HEK293 (cell line): ENCODE results near the gene EDA.
A peak's percentile ranks its signal among the peaks of the same experiment; 100 is the strongest.

Experiments used
- CTCF ChIA-PET: fragments of 350-600 bp; formaldehyde crosslinking; extraction: SDS; loops from one replicate; lab custom pipeline; 2021; ENCODE audit warnings: antibody characterized with exemption; lab: Yijun Ruan, JAX
- POLR2A ChIA-PET: fragments of 300-600 bp; formaldehyde crosslinking; extraction: SDS; loops from one replicate; lab custom pipeline; 2020; ENCODE audit warnings: antibody characterized with exemption, inconsistent platforms; lab: Yijun Ruan, JAX
- H3K27ac ChIP-seq: fragments of 200-500 bp; sonication (Bioruptor generic); 2 replicates; pipeline ENCODE4 v1.5.1; 2014; ENCODE audit warnings: low read depth, low read length, control low read depth, inconsistent platforms; ENCODE audit errors: extremely low read depth
- H3K36me3 ChIP-seq, 2 experiments: fragments of 200-500 bp in 1 of 2; sonication (Bioruptor generic) in 1 of 2; 1 replicate in 1 of 2; 2 replicates in 1 of 2; pipeline ENCODE4 v1.5.1; 2014 to 2017; ENCODE audit warnings: inconsistent platforms in 2 of 2, low read length in 2 of 2; ENCODE audit not compliant: control insufficient read depth in 2 of 2, insufficient read depth in 1 of 2
- H3K4me1 ChIP-seq: fragments of 200-500 bp; sonication (Bioruptor generic); 2 replicates; pipeline ENCODE4 v1.5.1; 2014; ENCODE audit warnings: mild to moderate bottlenecking, low read length, inconsistent platforms; ENCODE audit not compliant: control insufficient read depth, insufficient read depth
- H3K4me3 ChIP-seq: 2 replicates; pipeline ENCODE4 v1.5.1; 2011; ENCODE audit warnings: low read depth, mild to moderate bottlenecking, control low read depth, low read length, moderate library complexity
- H3K9me3 ChIP-seq: fragments of 200-500 bp; sonication (Bioruptor generic); 2 replicates; pipeline ENCODE4 v1.5.1; 2014; ENCODE audit warnings: low read depth, low read length, inconsistent platforms; ENCODE audit not compliant: control insufficient read depth, insufficient read depth
- OVOL3 ChIP-seq: fragments of 450-650 bp; formaldehyde crosslinking; IDR thresholded peaks from 2 replicates; pipeline ENCODE4 v1.5.1; 2016; ENCODE audit warnings: missing biosample characterization, missing genetic modification characterization
- SP2 ChIP-seq: fragments of 450-650 bp; formaldehyde crosslinking; IDR thresholded peaks from 2 replicates; pipeline ENCODE4 v1.5.1; 2016; ENCODE audit warnings: missing biosample characterization, missing genetic modification characterization
- SP7 ChIP-seq: fragments of 450-650 bp; formaldehyde crosslinking; IDR thresholded peaks from 2 replicates; pipeline ENCODE4 v1.5.1; 2016; ENCODE audit warnings: missing biosample characterization, missing genetic modification characterization
- ZBTB21 ChIP-seq: fragments of 450-650 bp; formaldehyde crosslinking; IDR thresholded peaks from 2 replicates; pipeline ENCODE4 v1.5.1; 2017; ENCODE audit warnings: missing biosample characterization, missing genetic modification characterization
- ZBTB8A ChIP-seq: fragments of 450-650 bp; formaldehyde crosslinking; IDR thresholded peaks from 2 replicates; pipeline ENCODE4 v1.5.1; 2016; ENCODE audit warnings: missing biosample characterization, missing genetic modification characterization
- ZFHX2 ChIP-seq: fragments of 450-650 bp; formaldehyde crosslinking; conservative IDR thresholded peaks from 2 replicates; pipeline ENCODE4 v1.5.1; 2016; ENCODE audit warnings: missing biosample characterization, missing genetic modification characterization
- ZNF10 ChIP-seq: fragments of 450-650 bp; formaldehyde crosslinking; IDR thresholded peaks from 2 replicates; pipeline ENCODE4 v1.5.1; 2017; ENCODE audit warnings: missing biosample characterization, missing genetic modification characterization
- ZNF175 ChIP-seq: fragments of 450-650 bp; formaldehyde crosslinking; IDR thresholded peaks from 2 replicates; pipeline ENCODE4 v1.5.1; 2016; ENCODE audit warnings: missing biosample characterization, missing genetic modification characterization
- ZNF184 ChIP-seq: fragments of 450-650 bp; IDR thresholded peaks from 2 replicates; pipeline ENCODE4 v1.5.1; 2018; ENCODE audit warnings: missing biosample characterization, mild to moderate bottlenecking, missing genetic modification characterization
- ZNF211 ChIP-seq: fragments of 450-650 bp; formaldehyde crosslinking; IDR thresholded peaks from 2 replicates; pipeline ENCODE4 v1.5.1; 2016; ENCODE audit warnings: low read depth, missing biosample characterization, missing genetic modification characterization
- ZNF302 ChIP-seq: fragments of 450-650 bp; formaldehyde crosslinking; IDR thresholded peaks from 2 replicates; pipeline ENCODE4 v1.5.1; 2016; ENCODE audit warnings: missing biosample characterization, missing genetic modification characterization, low read depth
- ZNF37A ChIP-seq: fragments of 450-650 bp; IDR thresholded peaks from 2 replicates; pipeline ENCODE4 v1.5.1; 2018; ENCODE audit warnings: missing biosample characterization, missing genetic modification characterization
- ZNF394 ChIP-seq: fragments of 450-650 bp; formaldehyde crosslinking; IDR thresholded peaks from 2 replicates; pipeline ENCODE4 v1.5.1; 2016; ENCODE audit warnings: missing biosample characterization, missing genetic modification characterization, mild to moderate bottlenecking, moderate library complexity, borderline replicate concordance
- ZNF416 ChIP-seq: fragments of 450-650 bp; formaldehyde crosslinking; IDR thresholded peaks from 2 replicates; pipeline ENCODE4 v1.5.1; 2016; ENCODE audit warnings: missing biosample characterization, missing genetic modification characterization
- ZNF423 ChIP-seq: fragments of 450-650 bp; formaldehyde crosslinking; IDR thresholded peaks from 2 replicates; pipeline ENCODE4 v1.5.1; 2016; ENCODE audit warnings: missing biosample characterization, missing genetic modification characterization
- ZNF473 ChIP-seq: fragments of 450-650 bp; formaldehyde crosslinking; IDR thresholded peaks from 2 replicates; pipeline ENCODE4 v1.5.1; 2017; ENCODE audit warnings: missing biosample characterization, missing genetic modification characterization
- ZNF514 ChIP-seq: fragments of 450-650 bp; formaldehyde crosslinking; IDR thresholded peaks from 2 replicates; pipeline ENCODE4 v1.5.1; 2016; ENCODE audit warnings: missing biosample characterization, missing genetic modification characterization
- ZNF521 ChIP-seq: fragments of 450-650 bp; formaldehyde crosslinking; IDR thresholded peaks from 2 replicates; pipeline ENCODE4 v1.5.1; 2017; ENCODE audit warnings: missing biosample characterization, mild to moderate bottlenecking, missing genetic modification characterization
- ZNF529 ChIP-seq: fragments of 450-650 bp; formaldehyde crosslinking; IDR thresholded peaks from 2 replicates; pipeline ENCODE4 v1.5.1; 2017; ENCODE audit warnings: missing genetic modification characterization, missing biosample characterization; ENCODE audit not compliant: insufficient replicate concordance
- ZNF555 ChIP-seq: fragments of 450-650 bp; formaldehyde crosslinking; conservative IDR thresholded peaks from 2 replicates; pipeline ENCODE4 v1.5.1; 2017; ENCODE audit warnings: missing biosample characterization, mild to moderate bottlenecking, missing genetic modification characterization, inconsistent platforms
- ZNF585B ChIP-seq: fragments of 450-650 bp; formaldehyde crosslinking; IDR thresholded peaks from 2 replicates; pipeline ENCODE4 v1.5.1; 2016; ENCODE audit warnings: missing biosample characterization, missing genetic modification characterization
- ZNF654 ChIP-seq: fragments of 450-650 bp; formaldehyde crosslinking; IDR thresholded peaks from 2 replicates; pipeline ENCODE4 v1.5.1; 2016; ENCODE audit warnings: low read depth, missing biosample characterization, missing genetic modification characterization
- ZNF707 ChIP-seq: fragments of 450-650 bp; formaldehyde crosslinking; IDR thresholded peaks from 2 replicates; pipeline ENCODE4 v1.5.1; 2016; ENCODE audit warnings: missing biosample characterization, missing genetic modification characterization
- ZNF830 ChIP-seq: fragments of 450-650 bp; IDR thresholded peaks from 2 replicates; pipeline ENCODE4 v1.5.0; 2018; ENCODE audit warnings: missing biosample characterization, missing genetic modification characterization, low read depth, mild to moderate bottlenecking, moderate library complexity
- ZXDB ChIP-seq: fragments of 450-650 bp; formaldehyde crosslinking; IDR thresholded peaks from 2 replicates; pipeline ENCODE4 v1.5.1; 2016; ENCODE audit warnings: missing biosample characterization, missing genetic modification characterization
- TF ChIP-seq, protein P1 (sequence below): fragments of 450-650 bp; formaldehyde crosslinking; conservative IDR thresholded peaks from 2 replicates; pipeline ENCODE4 v1.5.1; 2016; ENCODE audit warnings: low read depth, missing biosample characterization, missing genetic modification characterization
- TF ChIP-seq, protein P2 (sequence below): fragments of 450-650 bp; formaldehyde crosslinking; IDR thresholded peaks from 2 replicates; pipeline ENCODE4 v1.5.1; 2016; ENCODE audit warnings: missing biosample characterization, missing genetic modification characterization
- TF ChIP-seq, protein P3 (sequence below): fragments of 450-650 bp; formaldehyde crosslinking; IDR thresholded peaks from 2 replicates; pipeline ENCODE4 v1.5.1; 2016; ENCODE audit warnings: missing biosample characterization, missing genetic modification characterization

The EDA gene

GRCh38 chrX:69932323-69932722, 316.4 kb downstream of the EDA start:
- ChIA-PET CTCF (no interaction called here), POLR2A (no interaction called here)
- H3K9me3 ChIP-seq, result no peaks in the 10 kb centered on the region
- no peak for TF ChIP-seq ZNF529 (tag by site-specific recombination)
- TF ChIP-seq ZNF830 (tag by site-specific recombination), result peak; percentile 49; the same call in 1 of the 2 replicates
- no peaks in the 10 kb centered on the region for H3K36me3 ChIP-seq
- H3K4me3 ChIP-seq, result no peak overlapping the region
- H3K4me1 ChIP-seq, result no peaks in the 10 kb centered on the region
- no peak overlapping the region for H3K27ac ChIP-seq

- peaks cover 3% of the 10 kb centered on the region for H3K9me3 ChIP-seq
- TF ChIP-seq ZNF707 (no peak), ZNF416 (tag by site-specific recombination) (no peak), ZNF394 (no peak), ZNF555 (tag by site-specific recombination) (no peak), ZNF521 (tag by site-specific recombination) (no peak), ZNF423 (tag by site-specific recombination) (no peak), ZNF211 (tag by site-specific recombination) (no peak), SP2 (tag by site-specific recombination) (no peak), ZBTB21 (tag by site-specific recombination) (no peak), ZNF654 (tag by site-specific recombination) (no peak), OVOL3 (tag by site-specific recombination) (no peak), ZNF514 (tag by site-specific recombination) (no peak), ZNF37A (no peak)
- H3K36me3 ChIP-seq, result no peaks in the 10 kb centered on the region
- H3K4me1 ChIP-seq, result no peaks in the 10 kb centered on the region
- no peak overlapping the region for H3K27ac ChIP-seq
- CTCF ChIA-PET, result interaction anchor here (0.9 kb wide), 1 partner anchor 410 kb away, joined by 4 read pairs; no protein-coding TSS in a partner anchor
- POLR2A ChIA-PET, result no interaction called here
- no peak overlapping the region for H3K4me3 ChIP-seq
Observed at GRCh38 chrX:69948276-69948797, 332.4 kb downstream of the EDA start.

DNA sequence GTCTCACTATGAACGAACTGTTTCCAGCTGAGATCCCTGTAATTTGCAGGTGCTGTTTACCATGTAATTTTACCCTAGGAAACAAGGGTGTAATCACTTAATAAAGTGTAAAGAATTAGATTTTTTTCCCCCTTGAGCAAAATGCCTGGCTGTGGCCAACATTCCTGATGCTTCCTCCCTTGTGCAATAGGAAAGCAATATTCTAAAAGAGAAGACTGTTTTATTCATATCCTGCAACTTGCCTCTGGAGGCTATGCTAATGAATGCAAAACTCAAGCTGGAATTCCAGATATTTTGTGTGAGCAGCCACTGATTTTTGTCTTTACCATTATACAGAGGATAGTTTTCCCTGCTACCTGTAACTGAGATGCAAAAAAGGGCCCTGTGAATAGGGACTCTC, 335.8 kb downstream of the EDA start:
- H3K4me3 ChIP-seq, result no peak overlapping the region
- H3K9me3 ChIP-seq, result peaks cover 3% of the 10 kb centered on the region
- ChIA-PET CTCF (no interaction called here), POLR2A (no interaction called here)
- no peak overlapping the region for H3K27ac ChIP-seq
- no peaks in the 10 kb centered on the region for H3K36me3 ChIP-seq
- H3K4me1 ChIP-seq, result no peaks in the 10 kb centered on the region
- TF ChIP-seq ZNF423 (tag by site-specific recombination) (no peak), ZNF10 (tag by site-specific recombination) (no peak), ZXDB (tag by site-specific recombination) (no peak), ZNF175 (no peak), ZNF302 (tag by site-specific recombination) (no peak), ZNF473 (tag by site-specific recombination) (no peak), ZFHX2 (tag by site-specific recombination) (no peak), ZNF585B (tag by site-specific recombination) (no peak), ZBTB8A (no peak), SP7 (tag by site-specific recombination) (no peak), OVOL3 (tag by site-specific recombination) (no peak), ZNF184 (tag by site-specific recombination) (no peak)
- TF ChIP-seq, protein P1, sequence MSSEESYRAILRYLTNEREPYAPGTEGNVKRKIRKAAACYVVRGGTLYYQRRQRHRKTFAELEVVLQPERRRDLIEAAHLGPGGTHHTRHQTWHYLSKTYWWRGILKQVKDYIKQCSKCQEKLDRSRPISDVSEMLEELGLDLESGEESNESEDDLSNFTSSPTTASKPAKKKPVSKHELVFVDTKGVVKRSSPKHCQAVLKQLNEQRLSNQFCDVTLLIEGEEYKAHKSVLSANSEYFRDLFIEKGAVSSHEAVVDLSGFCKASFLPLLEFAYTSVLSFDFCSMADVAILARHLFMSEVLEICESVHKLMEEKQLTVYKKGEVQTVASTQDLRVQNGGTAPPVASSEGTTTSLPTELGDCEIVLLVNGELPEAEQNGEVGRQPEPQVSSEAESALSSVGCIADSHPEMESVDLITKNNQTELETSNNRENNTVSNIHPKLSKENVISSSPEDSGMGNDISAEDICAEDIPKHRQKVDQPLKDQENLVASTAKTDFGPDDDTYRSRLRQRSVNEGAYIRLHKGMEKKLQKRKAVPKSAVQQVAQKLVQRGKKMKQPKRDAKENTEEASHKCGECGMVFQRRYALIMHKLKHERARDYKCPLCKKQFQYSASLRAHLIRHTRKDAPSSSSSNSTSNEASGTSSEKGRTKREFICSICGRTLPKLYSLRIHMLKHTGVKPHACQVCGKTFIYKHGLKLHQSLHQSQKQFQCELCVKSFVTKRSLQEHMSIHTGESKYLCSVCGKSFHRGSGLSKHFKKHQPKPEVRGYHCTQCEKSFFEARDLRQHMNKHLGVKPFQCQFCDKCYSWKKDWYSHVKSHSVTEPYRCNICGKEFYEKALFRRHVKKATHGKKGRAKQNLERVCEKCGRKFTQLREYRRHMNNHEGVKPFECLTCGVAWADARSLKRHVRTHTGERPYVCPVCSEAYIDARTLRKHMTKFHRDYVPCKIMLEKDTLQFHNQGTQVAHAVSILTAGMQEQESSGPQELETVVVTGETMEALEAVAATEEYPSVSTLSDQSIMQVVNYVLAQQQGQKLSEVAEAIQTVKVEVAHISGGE, result no peak
- TF ChIP-seq, protein P2, sequence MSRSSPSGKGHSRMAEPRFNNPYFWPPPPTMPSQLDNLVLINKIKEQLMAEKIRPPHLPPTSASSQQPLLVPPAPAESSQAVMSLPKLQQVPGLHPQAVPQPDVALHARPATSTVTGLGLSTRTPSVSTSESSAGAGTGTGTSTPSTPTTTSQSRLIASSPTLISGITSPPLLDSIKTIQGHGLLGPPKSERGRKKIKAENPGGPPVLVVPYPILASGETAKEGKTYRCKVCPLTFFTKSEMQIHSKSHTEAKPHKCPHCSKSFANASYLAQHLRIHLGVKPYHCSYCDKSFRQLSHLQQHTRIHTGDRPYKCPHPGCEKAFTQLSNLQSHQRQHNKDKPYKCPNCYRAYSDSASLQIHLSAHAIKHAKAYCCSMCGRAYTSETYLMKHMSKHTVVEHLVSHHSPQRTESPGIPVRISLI, result no peak
- TF ChIP-seq, protein P3, sequence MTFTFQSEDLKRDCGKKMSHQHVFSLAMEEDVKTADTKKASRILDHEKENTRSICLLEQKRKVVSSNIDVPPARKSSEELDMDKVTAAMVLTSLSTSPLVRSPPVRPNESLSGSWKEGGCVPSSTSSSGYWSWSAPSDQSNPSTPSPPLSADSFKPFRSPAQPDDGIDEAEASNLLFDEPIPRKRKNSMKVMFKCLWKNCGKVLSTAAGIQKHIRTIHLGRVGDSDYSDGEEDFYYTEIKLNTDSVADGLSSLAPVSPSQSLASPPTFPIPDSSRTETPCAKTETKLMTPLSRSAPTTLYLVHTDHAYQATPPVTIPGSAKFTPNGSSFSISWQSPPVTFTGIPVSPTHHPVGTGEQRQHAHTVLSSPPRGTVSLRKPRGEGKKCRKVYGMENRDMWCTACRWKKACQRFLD (tag by site-specific recombination), result no peak
- TF ChIP-seq, all 188 proteins: peak for 0
